Vagina (tissue), 2 donors: ENCODE results near the gene ZCCHC9.

ENCODE experiments used
- CTCF ChIP-seq, 3 experiments: fragments of 450-650 bp in 2 of 3; fragments of 200-600 bp in 1 of 3; sonication (generic) in 1 of 3; IDR thresholded peaks; one replicate each; pipeline ENCODE4 v1.5.1; 2017 to 2019; ENCODE audit warnings: antibody characterized with exemption in 3 of 3, mild to moderate bottlenecking in 2 of 3, moderate library complexity in 2 of 3
- POLR2AphosphoS5 ChIP-seq, 2 donors: sonication (generic); formaldehyde crosslinking; IDR thresholded peaks; one replicate each; pipeline ENCODE4 v1.9.0; 2017; ENCODE audit warnings: antibody characterized with exemption in 2 of 2, mild to moderate bottlenecking in 2 of 2, low read depth in 1 of 2; ENCODE audit not compliant: insufficient read depth in 1 of 2

GRCh38 chr5:81360640-81361039 lies 59.3 kb downstream of the ZCCHC9 start:
- no peak for TF ChIP-seq CTCF (IDR thresholded peaks at IDR 0.05)
- no peak for TF ChIP-seq POLR2AphosphoS5 (IDR thresholded peaks at IDR 0.05; ENCODE audit: insufficient read depth in 1 of 2, low read depth in 1 of 2)
